BLaER1 treated with 17β-estradiol and CSF1 and Interleukin-3, amounts not matched to agents 10 nM and 100 nM (cell line): ENCODE data around the gene STARD9.

Experiments
- H3K27ac ChIP-seq, 11 experiments: shearing (Covaris generic); formaldehyde crosslinking; 2 replicates each; pipeline ENCODE4 v1.8.1; 2022
- H3K27me3 ChIP-seq, 11 experiments: shearing (Covaris generic); formaldehyde crosslinking; 2 replicates each; pipeline ENCODE4 v1.8.1; 2022
- H3K36me3 ChIP-seq, 11 experiments: shearing (Covaris generic); formaldehyde crosslinking; 2 replicates each; pipeline ENCODE4 v1.8.1; 2022
- H3K4me1 ChIP-seq, 10 experiments: shearing (Covaris generic); formaldehyde crosslinking; 2 replicates each; pipeline ENCODE4 v1.8.1; 2022
- H3K4me2 ChIP-seq, 11 experiments: shearing (Covaris generic); formaldehyde crosslinking; 2 replicates each; pipeline ENCODE4 v1.8.1; 2022
- H3K4me3 ChIP-seq, 10 experiments: shearing (Covaris generic); formaldehyde crosslinking; 2 replicates each; pipeline ENCODE4 v1.8.1; 2022
- H3K9ac ChIP-seq, 11 experiments: shearing (Covaris generic); formaldehyde crosslinking; 2 replicates each; pipeline ENCODE4 v1.8.1; 2022
- H3K9me3 ChIP-seq, 11 experiments: shearing (Covaris generic); formaldehyde crosslinking; replicated peaks in 1 of 11; 2 replicates each; pipeline ENCODE4 v1.8.1; 2022
- H4K20me1 ChIP-seq, 11 experiments: shearing (Covaris generic); formaldehyde crosslinking; 2 replicates each; pipeline ENCODE4 v1.8.1; 2022
- Cebpa-rat ChIP-seq, 11 experiments: shearing (Covaris generic); IDR thresholded peaks; 2 replicates each; pipeline ENCODE4 v1.8.1; 2022

STARD9 gene

GRCh38 chr15:42575188-42576039, at the start of gene STARD9:
Gene STARD9, plus strand, starts transcription at chr15:42575606. Its CDS starts 110 bp downstream, at chr15:42575716.
- peaks cover 0 to 6% (median 0%) of the 10 kb centered on the region in 11 experiments; a peak in 2 of 22 replicates for H4K20me1 ChIP-seq
- peak within 1 kb of the TSS; percentile 71 to 97 (median 91) for H3K4me2 ChIP-seq
- peaks cover 25 to 51% (median 38%) of the 10 kb centered on the region in 10 experiments for H3K4me1 ChIP-seq
- peak within 1 kb of the TSS; percentile 78 to 89 (median 85) for H3K9ac ChIP-seq
- peaks cover 0 to 3% (median 0%) of the 10 kb centered on the region in 11 experiments; a peak in 3 of 22 replicates for H3K36me3 ChIP-seq
- peak within 1 kb of the TSS; percentile 75 to 87 (median 82) for H3K4me3 ChIP-seq
- H3K27ac ChIP-seq: peak within 1 kb of the TSS; percentile 29 to 87 (median 79); a peak in 21 of 22 replicates
- no peaks in the 10 kb centered on the region for H3K9me3 ChIP-seq
- H3K27me3 ChIP-seq: no peaks in the 10 kb centered on the region
- TF ChIP-seq Cebpa-rat (IDR thresholded peaks at IDR 0.05): no peak

GRCh38 chr15:42528970-42529369, 46.4 kb upstream of the STARD9 start:
- no peak for TF ChIP-seq Cebpa-rat (IDR thresholded peaks at IDR 0.05)
- Histone ChIP-seq H3K36me3 (peaks cover 61 to 100% (median 88%) of the 10 kb centered on the region in 11 experiments), H3K4me2 (no peak overlapping the region)

GRCh38 chr15:42533246-42533645, 42.2 kb upstream of the STARD9 start:
- no peak for TF ChIP-seq Cebpa-rat (IDR thresholded peaks at IDR 0.05)
- Histone ChIP-seq H3K4me1 (no peaks in the 10 kb centered on the region), H4K20me1 (peaks cover 0 to 20% (median 0%) of the 10 kb centered on the region in 11 experiments; a peak in 2 of 22 replicates), H3K27me3 (no peaks in the 10 kb centered on the region), H3K9ac (no peak overlapping the region), H3K9me3 (no peaks in the 10 kb centered on the region), H3K36me3 (peaks cover 81 to 100% (median 98%) of the 10 kb centered on the region in 11 experiments), H3K27ac (no peak overlapping the region), H3K4me2 (no peak overlapping the region), H3K4me3 (no peak overlapping the region)

More at GRCh38 chr15:42528970-42529369, 46.4 kb upstream of the STARD9 start:
- H3K27ac ChIP-seq: no peak overlapping the region
- no peak overlapping the region for H3K9ac ChIP-seq
- H3K9me3 ChIP-seq: no peaks in the 10 kb centered on the region
- peaks cover 0 to 15% (median 0%) of the 10 kb centered on the region in 11 experiments; a peak in 2 of 22 replicates for H4K20me1 ChIP-seq
- no peak overlapping the region for H3K4me3 ChIP-seq
- no peaks in the 10 kb centered on the region for H3K4me1 ChIP-seq
- no peaks in the 10 kb centered on the region for H3K27me3 ChIP-seq

- H3K4me2 ChIP-seq: peak overlapping the region in 5 of 11 experiments; percentile 11 to 92 (median 78); a peak in 7 of 22 replicates
- peak overlapping the region in 3 of 11 experiments; percentile 19 to 40 (median 34); a peak in 4 of 22 replicates for H3K27ac ChIP-seq
- no peak overlapping the region for H3K4me3 ChIP-seq
- H3K9me3 ChIP-seq: no peaks in the 10 kb centered on the region
- H4K20me1 ChIP-seq: peaks cover 0 to 7% (median 0%) of the 10 kb centered on the region in 11 experiments; a peak in 3 of 22 replicates
- no peak for TF ChIP-seq Cebpa-rat (IDR thresholded peaks at IDR 0.05)
- no peak overlapping the region for H3K9ac ChIP-seq
- H3K4me1 ChIP-seq: peaks cover 27 to 43% (median 35%) of the 10 kb centered on the region in 10 experiments
- H3K27me3 ChIP-seq: no peaks in the 10 kb centered on the region
- peaks cover 42 to 71% (median 55%) of the 10 kb centered on the region in 11 experiments for H3K36me3 ChIP-seq
Measured at GRCh38 chr15:42544853-42545629, 30.4 kb upstream of the STARD9 start.

GRCh38 chr15:42547918-42548248, 27.5 kb upstream of the STARD9 start:
- no peaks in the 10 kb centered on the region for H3K27me3 ChIP-seq
- H3K9ac ChIP-seq: peak overlapping the region; percentile 84 to 94 (median 91)
- peaks cover 18 to 64% (median 45%) of the 10 kb centered on the region in 11 experiments for H3K36me3 ChIP-seq
- peak overlapping the region; percentile 62 to 93 (median 89) for H3K27ac ChIP-seq
- peak overlapping the region; percentile 85 to 96 (median 90) for H3K4me3 ChIP-seq
- TF ChIP-seq Cebpa-rat (IDR thresholded peaks at IDR 0.05): no peak
- peaks cover 0 to 30% (median 3%) of the 10 kb centered on the region in 11 experiments; a peak in 8 of 22 replicates for H4K20me1 ChIP-seq
- no peaks in the 10 kb centered on the region for H3K9me3 ChIP-seq
- peaks cover 32 to 57% (median 50%) of the 10 kb centered on the region in 10 experiments for H3K4me1 ChIP-seq
- peak overlapping the region; percentile 78 to 92 (median 85) for H3K4me2 ChIP-seq

- Histone ChIP-seq H4K20me1 (peaks cover 0 to 36% (median 6%) of the 10 kb centered on the region in 11 experiments; a peak in 11 of 22 replicates), H3K27ac (peak within 1 kb of the TSS; percentile 62 to 93 (median 89)), H3K4me2 (peak within 1 kb of the TSS; percentile 78 to 92 (median 86)), H3K4me3 (peak within 1 kb of the TSS; percentile 85 to 96 (median 90)), H3K9me3 (no peaks in the 10 kb centered on the region), H3K27me3 (no peaks in the 10 kb centered on the region), H3K4me1 (peaks cover 32 to 61% (median 51%) of the 10 kb centered on the region in 10 experiments), H3K36me3 (peaks cover 12 to 64% (median 40%) of the 10 kb centered on the region in 11 experiments), H3K9ac (peak within 1 kb of the TSS; percentile 84 to 94 (median 91))
- TF ChIP-seq Cebpa-rat (IDR thresholded peaks at IDR 0.05): no peak
Measured at GRCh38 chr15:42548249-42549031, 27.0 kb upstream of the STARD9 start, which contains the start of the genes HAUS2 and LRRC57. Gene HAUS2, plus strand, starts transcription at chr15:42548838. Its CDS starts 35 bp downstream, at chr15:42548873. Gene LRRC57, minus strand, starts transcription at chr15:42548793. Its CDS starts 359 bp downstream, at chr15:42548434.

GRCh38 chr15:42549032-42549491, 26.3 kb upstream of the STARD9 start:
- Histone ChIP-seq H3K4me1 (peaks cover 32 to 66% (median 52%) of the 10 kb centered on the region in 10 experiments), H3K27me3 (no peaks in the 10 kb centered on the region), H3K27ac (peak overlapping the region; percentile 62 to 93 (median 89))

More at GRCh38 chr15:42549032-42549491, 26.3 kb upstream of the STARD9 start:
- no peak for TF ChIP-seq Cebpa-rat (IDR thresholded peaks at IDR 0.05)
- no peaks in the 10 kb centered on the region for H3K9me3 ChIP-seq
- peaks cover 0 to 42% (median 12%) of the 10 kb centered on the region in 11 experiments; a peak in 15 of 22 replicates for H4K20me1 ChIP-seq
- H3K9ac ChIP-seq: peak overlapping the region; percentile 84 to 94 (median 91)
- peak overlapping the region; percentile 85 to 96 (median 90) for H3K4me3 ChIP-seq
- peaks cover 6 to 64% (median 35%) of the 10 kb centered on the region in 11 experiments; a peak in 21 of 22 replicates for H3K36me3 ChIP-seq
- peak overlapping the region; percentile 78 to 92 (median 86) for H3K4me2 ChIP-seq
